GM12891 (cell line): ENCODE data around the gene C3orf85.

Experiments
- POLR2A ChIP-seq: IDR thresholded peaks from 2 replicates; pipeline ENCODE4 v1.6.1; 2011; ENCODE audit warnings: low read depth, low read length, control low read depth
- POLR2AphosphoS5 ChIP-seq: IDR thresholded peaks from 2 replicates; pipeline ENCODE4 v1.6.1; 2011; ENCODE audit warnings: low read depth, low read length, control low read depth
- TAF1 ChIP-seq: IDR thresholded peaks from 2 replicates; pipeline ENCODE4 v1.6.1; 2011; ENCODE audit warnings: low read depth, low read length, control low read depth

- TF ChIP-seq POLR2A, result no peak
- TF ChIP-seq TAF1, result no peak
- TF ChIP-seq POLR2AphosphoS5, result no peak
Measured at GRCh38 chr3:109125902-109126301, 10.6 kb upstream of the C3orf85 start.
